Measurements from ENCODE around the gene GOSR1.
"Not testable (repeated sequence)": the region's sequence is repeated elsewhere in the genome, so short reads cannot be mapped to it uniquely, and the experiment has no call there.

GRCh38 chr17:30551274-30551995 is 74.2 kb downstream of the GOSR1 start:
- TF ChIP-seq CTCF, POLR2A (IDR thresholded peaks at IDR 0.05): not testable (repeated sequence)

All from right lobe of liver (tissue), 4 donors.